GM23248 (cell line): ENCODE measurements around the gene PLEKHA4. TPM values are rescaled to one million over a fixed set of nuclear protein-coding genes. Genes with fewer than 3 reads are reported as not detected.

Experiments used
- DNase-seq: peaks from one replicate; pipeline ENCODE4 v3.0.0-alpha.2; 2015
- H2AFZ ChIP-seq: fragments of 200-600 bp; sonication (generic); 2 replicates; pipeline ENCODE4 v1.6.1; 2016; ENCODE audit warnings: antibody characterized with exemption
- H3F3A ChIP-seq: fragments of 200-600 bp; sonication (generic); 2 replicates; pipeline ENCODE4 v1.6.1; 2016; ENCODE audit warnings: mild to moderate bottlenecking, antibody characterized with exemption, mixed run types; ENCODE audit not compliant: insufficient read depth
- H3K27ac ChIP-seq: fragments of 200-600 bp; sonication (generic); 2 replicates; pipeline ENCODE4 v1.5.1; 2016; ENCODE audit warnings: mild to moderate bottlenecking
- H3K27me3 ChIP-seq: fragments of 200-600 bp; sonication (generic); replicated peaks from 2 replicates; pipeline ENCODE4 v1.6.1; 2016; ENCODE audit warnings: mild to moderate bottlenecking; ENCODE audit not compliant: insufficient read depth
- H3K36me3 ChIP-seq: fragments of 200-600 bp; sonication (generic); 2 replicates; pipeline ENCODE4 v1.6.1; 2016; ENCODE audit warnings: low read depth, mild to moderate bottlenecking
- H3K4me1 ChIP-seq: fragments of 200-600 bp; sonication (generic); 2 replicates; pipeline ENCODE4 v1.6.1; 2016; ENCODE audit warnings: mild to moderate bottlenecking; ENCODE audit not compliant: insufficient read depth
- H3K4me2 ChIP-seq: fragments of 200-600 bp; sonication (generic); one replicate; pipeline ENCODE4 v1.6.1; 2016; ENCODE audit warnings: mild to moderate bottlenecking; ENCODE audit not compliant: unreplicated experiment
- H3K4me3 ChIP-seq: fragments of 200-600 bp; sonication (generic); 2 replicates; pipeline ENCODE4 v1.5.1; 2016; ENCODE audit warnings: mild to moderate bottlenecking
- H3K79me2 ChIP-seq: fragments of 200-600 bp; sonication (generic); 2 replicates; pipeline ENCODE4 v1.6.1; 2016; ENCODE audit warnings: mild to moderate bottlenecking; ENCODE audit not compliant: insufficient read depth
- H3K9ac ChIP-seq: fragments of 200-600 bp; sonication (generic); 2 replicates; pipeline ENCODE4 v1.6.1; 2016; ENCODE audit warnings: mild to moderate bottlenecking
- H3K9me2 ChIP-seq: fragments of 200-600 bp; sonication (generic); 2 replicates; pipeline ENCODE4 v1.6.1; 2016; ENCODE audit warnings: mixed run types, mild to moderate bottlenecking, moderate library complexity; ENCODE audit not compliant: insufficient read depth
- H3K9me3 ChIP-seq: fragments of 200-600 bp; sonication (generic); one replicate; pipeline ENCODE4 v1.6.1; 2017; ENCODE audit warnings: low read depth
- H4K20me1 ChIP-seq: fragments of 200-600 bp; sonication (generic); 2 replicates; pipeline ENCODE4 v1.6.0; 2016; ENCODE audit not compliant: insufficient read depth
- EZH2 ChIP-seq: fragments of 200-600 bp; sonication (generic); IDR thresholded peaks from 2 replicates; pipeline ENCODE4 v1.6.1; 2018; ENCODE audit warnings: antibody characterized with exemption, mild to moderate bottlenecking; ENCODE audit not compliant: insufficient read depth, poor library complexity, severe bottlenecking
- EZH2phosphoT487 ChIP-seq: fragments of 200-600 bp; sonication (generic); IDR thresholded peaks from 2 replicates; pipeline ENCODE4 v1.6.1; 2018; ENCODE audit warnings: antibody characterized with exemption, moderate library complexity, mild to moderate bottlenecking, low read depth; ENCODE audit not compliant: insufficient read depth
- WGBS, 2 experiments: methylation state at CpG; one replicate each; pipeline ENCODE4 v1.1.6; 2015 to 2017; ENCODE audit warnings: low lambda C conversion rate in 2 of 2, low coverage in 1 of 2; ENCODE audit errors: missing lambda C conversion rate in 2 of 2; 5-methylcytosine and 5-hydroxymethylcytosine counted together
- in situ Hi-C: fragments of 300-500 bp; cut with MboI; formaldehyde crosslinking; loops from 2 replicates; pipeline ENCODE4 v1.15.0; 2020
- polyA plus RNA-seq: library from polyadenylated mRNA; unstranded; fragments of >200 nt; fragmentation: Nextera tagmentation; extraction: Ambion mirVana; gene quantifications from 2 replicates; pipeline ENCODE4 v1.2.1, GENCODE V29; 2016
- total RNA-seq: library from RNA; depleted of rRNA; stranded (reverse); fragments of >200 nt; shearing (Covaris generic); gene quantifications from 2 replicates; pipeline ENCODE4 v1.2.3, GENCODE V29; 2014

The PLEKHA4 gene
- total and polyA plus RNA-seq, 2 experiments from 2014 or later = 12.3 to 19.4 TPM

- Histone ChIP-seq H2AFZ (peak overlapping the region; percentile 81), H3K4me3 (peak overlapping the region; percentile 76), H3K36me3 (no peaks in the 10 kb centered on the region), H3K27me3 (no peaks in the 10 kb centered on the region), H3K9ac (peak overlapping the region; percentile 79), H3K9me2 (no peaks in the 10 kb centered on the region), H3K9me3 (no peaks in the 10 kb centered on the region), H4K20me1 (no peaks in the 10 kb centered on the region), H3K4me2 (peak overlapping the region; percentile 77), H3K27ac (no peak overlapping the region), H3K4me1 (no peaks in the 10 kb centered on the region), H3F3A (no peaks in the 10 kb centered on the region), H3K79me2 (no peaks in the 10 kb centered on the region)
- WGBS, 2 experiments = 21 to 23% methylated on average over 7 of the region's 7 CpGs
- peak; percentile 28 for DNase-seq
- TF ChIP-seq EZH2 (no peak), EZH2phosphoT487 (no peak)
- in situ Hi-C loops = no loop called here
These were observed 58.3 kb downstream of the PLEKHA4 start for GRCh38 chr19:48810151-48810550.

DNA sequence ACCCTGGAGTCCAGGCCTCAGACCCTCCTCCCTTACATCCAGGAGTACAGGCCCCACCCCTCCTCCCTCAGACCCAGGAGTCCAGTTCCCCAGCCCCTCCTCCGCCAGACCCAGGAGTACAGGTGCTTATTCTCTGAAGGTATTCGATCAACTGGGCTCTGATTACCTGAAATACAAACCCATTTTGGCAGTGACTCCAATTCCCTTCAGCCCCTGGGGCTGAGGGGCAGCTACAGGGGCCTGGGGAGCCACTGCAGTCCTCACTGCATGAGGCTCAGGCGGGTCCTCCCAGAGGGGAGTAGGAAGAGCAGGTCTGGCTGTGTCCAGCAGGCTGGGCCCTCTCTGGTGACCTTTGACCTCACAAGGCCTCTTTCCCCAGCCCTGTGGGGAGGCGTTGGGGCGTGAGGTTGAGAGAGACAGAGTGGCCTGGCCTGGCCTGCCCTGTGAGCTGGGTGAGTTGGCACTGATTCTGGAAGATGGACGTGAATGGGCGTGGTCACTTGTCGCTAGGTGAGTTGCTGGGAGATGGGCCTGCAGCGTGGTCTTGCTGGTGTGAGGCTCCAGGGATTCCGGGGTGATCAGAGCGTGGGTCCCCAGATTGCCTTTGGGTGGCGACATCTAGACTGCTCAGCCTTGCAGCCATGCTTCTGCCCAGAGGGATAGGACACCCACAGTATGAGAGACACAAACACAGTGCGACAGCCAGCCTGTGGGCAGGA is 60.7 kb downstream of the PLEKHA4 start:
- in situ Hi-C loops = no loop called here
- Histone ChIP-seq H3K4me3 (no peak overlapping the region), H3K9me2 (no peaks in the 10 kb centered on the region), H4K20me1 (no peaks in the 10 kb centered on the region), H3K27me3 (no peaks in the 10 kb centered on the region), H3F3A (no peaks in the 10 kb centered on the region), H3K9me3 (no peaks in the 10 kb centered on the region), H3K79me2 (no peaks in the 10 kb centered on the region), H3K4me1 (no peaks in the 10 kb centered on the region), H3K36me3 (no peaks in the 10 kb centered on the region), H3K27ac (no peak overlapping the region), H2AFZ (no peak overlapping the region), H3K9ac (no peak overlapping the region), H3K4me2 (no peak overlapping the region)
- 82 to 83% methylated on average over 13 of the region's 13 CpGs for WGBS, 2 experiments
- no peak for DNase-seq
- TF ChIP-seq EZH2phosphoT487 (no peak), EZH2 (no peak)

GRCh38 chr19:48806818-48807589 is 61.4 kb downstream of the PLEKHA4 start:
- peak; percentile 73 for DNase-seq

DNA sequence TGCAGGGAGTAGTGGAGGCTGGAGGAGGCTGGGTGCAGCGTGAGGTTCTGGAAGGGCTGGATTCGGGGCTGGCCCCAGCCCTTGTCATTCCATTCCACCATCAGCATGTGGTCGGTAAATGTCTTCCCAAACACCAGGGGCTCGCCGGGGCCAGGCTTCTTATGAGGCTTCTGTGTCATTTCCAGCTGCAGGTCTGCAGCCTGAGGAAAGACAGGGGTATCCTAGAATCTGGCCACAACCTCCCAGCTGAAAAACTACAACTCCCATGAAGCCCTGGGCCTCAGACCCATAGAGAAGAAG is 61.9 kb downstream of the PLEKHA4 start:
- Histone ChIP-seq H3K9me3 (no peaks in the 10 kb centered on the region), H3K4me2 (no peak overlapping the region), H3K9me2 (no peaks in the 10 kb centered on the region), H3K27me3 (no peaks in the 10 kb centered on the region), H3K36me3 (no peaks in the 10 kb centered on the region), H3F3A (no peaks in the 10 kb centered on the region), H4K20me1 (no peaks in the 10 kb centered on the region), H3K27ac (no peak overlapping the region), H3K4me1 (no peaks in the 10 kb centered on the region), H3K79me2 (no peaks in the 10 kb centered on the region), H3K4me3 (no peak overlapping the region), H2AFZ (no peak overlapping the region), H3K9ac (no peak overlapping the region)
- no peak for DNase-seq
- 41 to 46% methylated on average over 5 of the region's 5 CpGs for WGBS, 2 experiments
- TF ChIP-seq EZH2 (no peak), EZH2phosphoT487 (no peak)
- in situ Hi-C loops = no loop called here

More at GRCh38 chr19:48806818-48807589, 61.4 kb downstream of the PLEKHA4 start:
- no peak overlapping the region for H3K9ac ChIP-seq
- H3K4me2 ChIP-seq = no peak overlapping the region
- H3F3A ChIP-seq = no peaks in the 10 kb centered on the region
- no peaks in the 10 kb centered on the region for H3K9me3 ChIP-seq
- no peak for TF ChIP-seq EZH2
- TF ChIP-seq EZH2phosphoT487 = no peak
- H3K79me2 ChIP-seq = no peaks in the 10 kb centered on the region
- H3K27me3 ChIP-seq = no peaks in the 10 kb centered on the region
- no peaks in the 10 kb centered on the region for H4K20me1 ChIP-seq
- H3K27ac ChIP-seq = no peak overlapping the region
- H3K36me3 ChIP-seq = no peaks in the 10 kb centered on the region
- no peaks in the 10 kb centered on the region for H3K9me2 ChIP-seq
- no peak overlapping the region for H3K4me3 ChIP-seq
- no peaks in the 10 kb centered on the region for H3K4me1 ChIP-seq
- in situ Hi-C loops = no loop called here
- no peak overlapping the region for H2AFZ ChIP-seq
- 63 to 69% methylated on average over 15 to 17 of the region's 17 CpGs for WGBS, 2 experiments
